HEK293 (cell line): Measurements from ENCODE around the gene PTCD1.

Experiments
- CTCF ChIA-PET: fragments of 350-600 bp; formaldehyde crosslinking; extraction: SDS; loops from one replicate; lab custom pipeline; 2021; ENCODE audit warnings: antibody characterized with exemption; lab: Yijun Ruan, JAX
- POLR2A ChIA-PET: fragments of 300-600 bp; formaldehyde crosslinking; extraction: SDS; loops from one replicate; lab custom pipeline; 2020; ENCODE audit warnings: antibody characterized with exemption, inconsistent platforms; lab: Yijun Ruan, JAX
- H3K27ac ChIP-seq: fragments of 200-500 bp; sonication (Bioruptor generic); 2 replicates; pipeline ENCODE4 v1.5.1; 2014; ENCODE audit warnings: low read depth, low read length, control low read depth, inconsistent platforms; ENCODE audit errors: extremely low read depth
- H3K36me3 ChIP-seq, 2 experiments: fragments of 200-500 bp in 1 of 2; sonication (Bioruptor generic) in 1 of 2; 1 replicate in 1 of 2; 2 replicates in 1 of 2; pipeline ENCODE4 v1.5.1; 2014 to 2017; ENCODE audit warnings: inconsistent platforms in 2 of 2, low read length in 2 of 2; ENCODE audit not compliant: control insufficient read depth in 2 of 2, insufficient read depth in 1 of 2
- H3K4me1 ChIP-seq: fragments of 200-500 bp; sonication (Bioruptor generic); 2 replicates; pipeline ENCODE4 v1.5.1; 2014; ENCODE audit warnings: mild to moderate bottlenecking, low read length, inconsistent platforms; ENCODE audit not compliant: control insufficient read depth, insufficient read depth
- H3K4me3 ChIP-seq: 2 replicates; pipeline ENCODE4 v1.5.1; 2011; ENCODE audit warnings: low read depth, mild to moderate bottlenecking, control low read depth, low read length, moderate library complexity
- H3K9me3 ChIP-seq: fragments of 200-500 bp; sonication (Bioruptor generic); 2 replicates; pipeline ENCODE4 v1.5.1; 2014; ENCODE audit warnings: low read depth, low read length, inconsistent platforms; ENCODE audit not compliant: control insufficient read depth, insufficient read depth
- EGR2 ChIP-seq: fragments of 450-650 bp; formaldehyde crosslinking; IDR thresholded peaks from 2 replicates; pipeline ENCODE4 v1.5.1; 2016; ENCODE audit warnings: low read depth, missing biosample characterization, missing genetic modification characterization
- KLF17 ChIP-seq: fragments of 450-650 bp; formaldehyde crosslinking; IDR thresholded peaks from 2 replicates; pipeline ENCODE4 v1.5.1; 2016; ENCODE audit warnings: missing biosample characterization, missing genetic modification characterization
- KLF8 ChIP-seq: fragments of 450-650 bp; formaldehyde crosslinking; IDR thresholded peaks from 2 replicates; pipeline ENCODE4 v1.5.1; 2016; ENCODE audit warnings: missing biosample characterization, missing genetic modification characterization
- OSR2 ChIP-seq: fragments of 450-650 bp; formaldehyde crosslinking; IDR thresholded peaks from 2 replicates; pipeline ENCODE4 v1.5.1; 2016; ENCODE audit warnings: missing biosample characterization, missing genetic modification characterization
- ZBTB26 ChIP-seq: fragments of 450-650 bp; formaldehyde crosslinking; optimal IDR thresholded peaks from 2 replicates; pipeline ENCODE3; 2016; ENCODE audit warnings: missing biosample characterization, mild to moderate bottlenecking, missing genetic modification characterization
- ZBTB6 ChIP-seq: fragments of 450-650 bp; formaldehyde crosslinking; IDR thresholded peaks from 2 replicates; pipeline ENCODE4 v1.5.1; 2017; ENCODE audit warnings: missing biosample characterization, missing genetic modification characterization
- ZBTB7A ChIP-seq: fragments of 450-650 bp; formaldehyde crosslinking; IDR thresholded peaks from 2 replicates; pipeline ENCODE4 v1.5.1; 2016; ENCODE audit warnings: low read depth, missing biosample characterization, missing genetic modification characterization
- ZEB2 ChIP-seq: fragments of 450-650 bp; formaldehyde crosslinking; IDR thresholded peaks from 2 replicates; pipeline ENCODE4 v1.5.1; 2016; ENCODE audit warnings: missing biosample characterization, missing genetic modification characterization
- ZFHX2 ChIP-seq: fragments of 450-650 bp; formaldehyde crosslinking; conservative IDR thresholded peaks from 2 replicates; pipeline ENCODE4 v1.5.1; 2016; ENCODE audit warnings: missing biosample characterization, missing genetic modification characterization
- ZFP69B ChIP-seq: fragments of 450-650 bp; formaldehyde crosslinking; IDR thresholded peaks from 2 replicates; pipeline ENCODE4 v1.5.1; 2016; ENCODE audit warnings: missing biosample characterization, missing genetic modification characterization
- ZNF202 ChIP-seq: fragments of 450-650 bp; formaldehyde crosslinking; IDR thresholded peaks from 2 replicates; pipeline ENCODE4 v1.5.1; 2016; ENCODE audit warnings: missing biosample characterization, missing genetic modification characterization, borderline replicate concordance
- ZNF23 ChIP-seq: fragments of 450-650 bp; formaldehyde crosslinking; IDR thresholded peaks from 2 replicates; pipeline ENCODE4 v1.5.1; 2016; ENCODE audit warnings: missing biosample characterization, missing genetic modification characterization, borderline replicate concordance
- ZNF292 ChIP-seq: fragments of 450-650 bp; formaldehyde crosslinking; IDR thresholded peaks from 2 replicates; pipeline ENCODE4 v1.5.1; 2016; ENCODE audit warnings: low read depth, missing biosample characterization, missing genetic modification characterization, borderline replicate concordance
- ZNF610 ChIP-seq: fragments of 450-650 bp; formaldehyde crosslinking; IDR thresholded peaks from 2 replicates; pipeline ENCODE4 v1.5.1; 2016; ENCODE audit warnings: missing biosample characterization, missing genetic modification characterization, borderline replicate concordance
- ZNF629 ChIP-seq: fragments of 450-650 bp; formaldehyde crosslinking; IDR thresholded peaks from 2 replicates; pipeline ENCODE4 v1.5.1; 2017; ENCODE audit warnings: missing biosample characterization, missing genetic modification characterization
- ZNF639 ChIP-seq: fragments of 450-650 bp; formaldehyde crosslinking; IDR thresholded peaks from 2 replicates; pipeline ENCODE4 v1.5.1; 2016; ENCODE audit warnings: missing biosample characterization, missing genetic modification characterization
- ZNF843 ChIP-seq: fragments of 450-650 bp; formaldehyde crosslinking; IDR thresholded peaks from 2 replicates; pipeline ENCODE4 v1.5.1; 2016; ENCODE audit warnings: missing biosample characterization, missing genetic modification characterization
- ZSCAN16 ChIP-seq: fragments of 450-650 bp; formaldehyde crosslinking; IDR thresholded peaks from 2 replicates; pipeline ENCODE4 v1.5.1; 2016; ENCODE audit warnings: missing biosample characterization, missing genetic modification characterization
- ZSCAN23 ChIP-seq: fragments of 450-650 bp; formaldehyde crosslinking; IDR thresholded peaks from 2 replicates; pipeline ENCODE4 v1.5.1; 2016; ENCODE audit warnings: missing biosample characterization, missing genetic modification characterization

Gene PTCD1

GRCh38 chr7:99485094-99485493 is 46.5 kb upstream of the PTCD1 start:
- Histone ChIP-seq H3K36me3 (peaks cover 17 to 38% of the 10 kb centered on the region in 2 experiments), H3K9me3 (no peaks in the 10 kb centered on the region), H3K4me3 (no peak overlapping the region), H3K4me1 (no peaks in the 10 kb centered on the region), H3K27ac (no peak overlapping the region)
- ChIA-PET POLR2A (no interaction called here), CTCF (no interaction called here)
- TF ChIP-seq KLF8 (no peak), ZNF610 (no peak), ZNF292 (tag by site-specific recombination) (no peak), ZSCAN23 (tag by site-specific recombination) (no peak), ZNF629 (tag by site-specific recombination) (no peak), ZSCAN16 (no peak), ZBTB6 (tag by site-specific recombination) (no peak), ZNF202 (tag by site-specific recombination) (no peak), OSR2 (no peak), ZNF23 (tag by site-specific recombination) (no peak), ZNF843 (no peak), ZFP69B (tag by site-specific recombination) (no peak), ZNF639 (tag by site-specific recombination) (no peak), ZEB2 (tag by site-specific recombination) (no peak), ZBTB7A (tag by site-specific recombination) (no peak)

GRCh38 chr7:99478464-99479440 is 40.2 kb upstream of the PTCD1 start:
- Histone ChIP-seq H3K4me3 (no peak overlapping the region), H3K27ac (no peak overlapping the region), H3K9me3 (no peaks in the 10 kb centered on the region), H3K4me1 (no peaks in the 10 kb centered on the region), H3K36me3 (peaks cover 13 to 55% of the 10 kb centered on the region in 2 experiments)
- ChIA-PET POLR2A (no interaction called here), CTCF (interaction anchor here (0.6 to 0.9 kb wide), 3 partner anchors 12 to 545 kb away, joined by 3 to 5 read pairs (median 3); no protein-coding TSS in a partner anchor)
- TF ChIP-seq EGR2 (tag by site-specific recombination) (peak; percentile 35), KLF17 (tag by site-specific recombination) (no peak), ZBTB26 (tag by site-specific recombination) (no peak), ZFHX2 (tag by site-specific recombination) (peak; percentile 27; the same call in 1 of the 2 replicates)
